GM23338 (cell line): ENCODE results near the gene MOB3C. TPM values are rescaled to one million over a fixed set of nuclear protein-coding genes. Genes with fewer than 3 reads are reported as not detected.

ENCODE experiments used
- ATAC-seq: fragments of 200-7000 bp; cut with Tn5 transposase; 3 replicates; pipeline ENCODE4 v1.9.1; 2020
- DNase-seq: peaks from one replicate; pipeline ENCODE4 v3.0.0-alpha.2; 2015; ENCODE audit warnings: low spot score
- H2AFZ ChIP-seq: fragments of 200-600 bp; sonication (generic); 2 replicates; pipeline ENCODE4 v1.8.0; 2016; ENCODE audit warnings: antibody characterized with exemption, mild to moderate bottlenecking, moderate library complexity
- H3F3A ChIP-seq: fragments of 200-600 bp; sonication (generic); replicated peaks from 2 replicates; pipeline ENCODE4 v1.8.0; 2017; ENCODE audit warnings: antibody characterized with exemption, mixed run types, low read depth
- H3K27ac ChIP-seq: fragments of 200-600 bp; sonication (generic); 2 replicates; pipeline ENCODE4 v1.6.1; 2016; ENCODE audit warnings: low read depth
- H3K27me3 ChIP-seq: fragments of 200-600 bp; sonication (generic); 2 replicates; pipeline ENCODE4 v1.8.0; 2016; ENCODE audit warnings: mild to moderate bottlenecking, mixed run types, moderate library complexity; ENCODE audit not compliant: insufficient read depth
- H3K36me3 ChIP-seq: fragments of 200-600 bp; sonication (generic); 2 replicates; pipeline ENCODE4 v1.8.0; 2016; ENCODE audit warnings: mild to moderate bottlenecking; ENCODE audit not compliant: insufficient read depth
- H3K4me1 ChIP-seq: fragments of 200-600 bp; sonication (generic); 2 replicates; pipeline ENCODE4 v1.8.0; 2016; ENCODE audit warnings: mild to moderate bottlenecking, moderate library complexity; ENCODE audit not compliant: insufficient read depth
- H3K4me2 ChIP-seq: fragments of 200-600 bp; sonication (generic); 2 replicates; pipeline ENCODE4 v1.7.1; 2017; ENCODE audit warnings: mixed run types
- H3K4me3 ChIP-seq: fragments of 200-600 bp; sonication (generic); 2 replicates; pipeline ENCODE4 v1.6.1; 2016; ENCODE audit warnings: mixed run types
- H3K79me2 ChIP-seq: fragments of 200-600 bp; sonication (generic); replicated peaks from 2 replicates; pipeline ENCODE4 v1.8.0; 2017; ENCODE audit warnings: mild to moderate bottlenecking; ENCODE audit not compliant: insufficient read depth
- H3K9me2 ChIP-seq: fragments of 200-600 bp; sonication (generic); 2 replicates; pipeline ENCODE4 v1.8.0; 2017; ENCODE audit not compliant: insufficient read depth
- H4K20me1 ChIP-seq: fragments of 200-600 bp; sonication (generic); replicated peaks from 2 replicates; pipeline ENCODE4 v1.8.0; 2017; ENCODE audit warnings: mild to moderate bottlenecking; ENCODE audit not compliant: insufficient read depth
- H3K27ac Mint-ChIP-seq: 2 replicates; pipeline ENCODE4 v1.8.0; 2020; ENCODE audit warnings: inconsistent platforms, mild to moderate bottlenecking, moderate library complexity, mixed read lengths
- H3K27me3 Mint-ChIP-seq: 3 replicates; pipeline ENCODE4 v1.8.0; 2022; ENCODE audit warnings: low read depth, mild to moderate bottlenecking, moderate library complexity, mixed read lengths, inconsistent platforms; ENCODE audit not compliant: insufficient read depth, poor library complexity
- H3K36me3 Mint-ChIP-seq: 3 replicates; pipeline ENCODE4 v1.8.0; 2021; ENCODE audit warnings: low read depth, mild to moderate bottlenecking, inconsistent platforms, moderate library complexity, mixed read lengths
- H3K4me1 Mint-ChIP-seq: 3 replicates; pipeline ENCODE4 v1.8.0; 2020; ENCODE audit warnings: mild to moderate bottlenecking, inconsistent platforms, mixed read lengths
- H3K4me3 Mint-ChIP-seq: 3 replicates; pipeline ENCODE4 v1.8.0; 2021; ENCODE audit warnings: moderate library complexity, mild to moderate bottlenecking, inconsistent platforms, mixed read lengths
- H3K9me3 Mint-ChIP-seq: 3 replicates; pipeline ENCODE4 v1.8.0; 2020; ENCODE audit warnings: moderate library complexity, mild to moderate bottlenecking, inconsistent platforms, mixed read lengths
- CREB1 ChIP-seq: fragments of 250-450 bp; sonication (Bioruptor Pico); IDR thresholded peaks from 2 replicates; pipeline ENCODE4 v1.5.0; 2020; ENCODE audit warnings: low read depth, mild to moderate bottlenecking, moderate library complexity
- EZH2 ChIP-seq: fragments of 200-600 bp; sonication (generic); IDR thresholded peaks from one replicate; pipeline ENCODE4 v1.8.0; 2017; ENCODE audit warnings: antibody characterized with exemption, mild to moderate bottlenecking, low read depth; ENCODE audit not compliant: unreplicated experiment
- EZH2phosphoT487 ChIP-seq: fragments of 200-600 bp; sonication (generic); IDR thresholded peaks from one replicate; pipeline ENCODE4 v1.8.1; 2018; ENCODE audit warnings: antibody characterized with exemption; ENCODE audit not compliant: unreplicated experiment
- JUNB ChIP-seq: IDR thresholded peaks from one replicate; pipeline ENCODE4 v1.6.1; 2016; ENCODE audit warnings: antibody characterized with exemption; ENCODE audit not compliant: unreplicated experiment
- POLR2AphosphoS5 ChIP-seq: IDR thresholded peaks from 2 replicates; pipeline ENCODE4 v1.6.1; 2016; ENCODE audit warnings: antibody characterized with exemption, low read depth
- STAT1 ChIP-seq: IDR thresholded peaks from one replicate; pipeline ENCODE4 v1.6.1; 2016; ENCODE audit warnings: antibody characterized with exemption; ENCODE audit not compliant: unreplicated experiment
- ZNF114 ChIP-seq: fragments of 250-450 bp; sonication (Bioruptor Pico); IDR thresholded peaks from 2 replicates; pipeline ENCODE4 v1.5.0; 2020; ENCODE audit warnings: mild to moderate bottlenecking, moderate library complexity
- ZNF331 ChIP-seq: fragments of 250-450 bp; sonication (Bioruptor Pico); IDR thresholded peaks from 2 replicates; pipeline ENCODE4 v1.5.0; 2020; ENCODE audit warnings: low read depth, mild to moderate bottlenecking, moderate library complexity
- polyA plus RNA-seq: library from polyadenylated mRNA; unstranded; fragments of >200 nt; fragmentation: Nextera tagmentation; extraction: Ambion mirVana; gene quantifications from 2 replicates; pipeline ENCODE4 v1.2.1, GENCODE V29; 2016
- total RNA-seq: library from RNA; depleted of rRNA; stranded (reverse); fragments of >200 nt; shearing (Covaris generic); gene quantifications from 2 replicates; pipeline ENCODE4 v1.2.3, GENCODE V29; 2014
- TF ChIP-seq, protein P1 (sequence below), 2 experiments: fragments of 200-600 bp in 1 of 2; sonication (generic) in 1 of 2; conservative IDR thresholded peaks; 2 replicates each; pipeline versions ENCODE4 v1.5.1 to v1.6.1; 2016 to 2017; ENCODE audit warnings: antibody characterized with exemption in 2 of 2, low read depth in 2 of 2, mild to moderate bottlenecking in 2 of 2, moderate library complexity in 1 of 2
- TF ChIP-seq, protein P2 (sequence below): IDR thresholded peaks from one replicate; pipeline ENCODE4 v1.6.1; 2018; ENCODE audit warnings: antibody characterized with exemption; ENCODE audit not compliant: unreplicated experiment
- TF ChIP-seq, protein P3 (sequence below): fragments of 250-450 bp; sonication (Bioruptor Pico); IDR thresholded peaks from 2 replicates; pipeline ENCODE4 v1.5.0; 2020; ENCODE audit warnings: mild to moderate bottlenecking, moderate library complexity

Gene MOB3C
- total and polyA plus RNA-seq, 2 experiments from 2014 or later, result 1.1 to 6.2 TPM

DNA sequence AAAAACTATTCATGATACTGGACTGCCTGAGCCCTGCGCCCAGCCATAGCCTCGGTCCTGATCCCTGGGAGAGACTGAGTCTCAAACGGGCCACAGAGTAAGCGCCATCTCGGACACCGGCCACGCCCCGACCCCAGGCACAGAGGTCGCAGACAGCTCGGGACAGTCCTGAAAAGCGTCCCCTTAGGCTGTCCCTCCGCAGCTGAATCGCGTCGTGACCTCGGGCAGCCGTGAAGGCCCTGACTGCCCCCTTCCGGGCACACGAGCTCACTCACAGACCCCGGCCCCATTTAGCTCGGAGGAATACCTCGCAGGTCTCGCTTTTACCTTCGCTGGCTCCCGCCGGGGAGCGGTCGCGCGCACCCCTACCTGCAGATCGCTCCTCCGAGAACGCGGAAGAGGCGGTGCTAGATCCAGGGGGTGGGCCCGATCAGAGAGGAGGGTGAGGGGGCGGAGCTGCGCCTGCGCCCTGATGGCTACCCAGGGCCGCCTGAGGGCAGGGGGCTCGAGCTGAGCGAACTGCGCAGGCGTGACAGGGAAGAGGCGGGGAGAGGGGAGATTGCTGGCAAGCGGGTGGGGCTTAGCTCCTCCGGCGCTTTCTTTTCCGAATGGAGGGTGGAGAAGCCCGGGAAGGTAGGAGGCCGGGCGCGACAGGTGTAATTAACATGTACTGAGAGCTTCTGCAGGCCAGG, 12.6 kb downstream of the MOB3C start, which contains the start of gene MKNK1 (continued):
- TF ChIP-seq, protein P1, sequence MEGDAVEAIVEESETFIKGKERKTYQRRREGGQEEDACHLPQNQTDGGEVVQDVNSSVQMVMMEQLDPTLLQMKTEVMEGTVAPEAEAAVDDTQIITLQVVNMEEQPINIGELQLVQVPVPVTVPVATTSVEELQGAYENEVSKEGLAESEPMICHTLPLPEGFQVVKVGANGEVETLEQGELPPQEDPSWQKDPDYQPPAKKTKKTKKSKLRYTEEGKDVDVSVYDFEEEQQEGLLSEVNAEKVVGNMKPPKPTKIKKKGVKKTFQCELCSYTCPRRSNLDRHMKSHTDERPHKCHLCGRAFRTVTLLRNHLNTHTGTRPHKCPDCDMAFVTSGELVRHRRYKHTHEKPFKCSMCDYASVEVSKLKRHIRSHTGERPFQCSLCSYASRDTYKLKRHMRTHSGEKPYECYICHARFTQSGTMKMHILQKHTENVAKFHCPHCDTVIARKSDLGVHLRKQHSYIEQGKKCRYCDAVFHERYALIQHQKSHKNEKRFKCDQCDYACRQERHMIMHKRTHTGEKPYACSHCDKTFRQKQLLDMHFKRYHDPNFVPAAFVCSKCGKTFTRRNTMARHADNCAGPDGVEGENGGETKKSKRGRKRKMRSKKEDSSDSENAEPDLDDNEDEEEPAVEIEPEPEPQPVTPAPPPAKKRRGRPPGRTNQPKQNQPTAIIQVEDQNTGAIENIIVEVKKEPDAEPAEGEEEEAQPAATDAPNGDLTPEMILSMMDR (conservative IDR thresholded peaks at IDR 0.05; ENCODE audit: low read depth in 2 of 2), result peak; percentile 43 to 62
- no peak for TF ChIP-seq STAT1
- TF ChIP-seq POLR2AphosphoS5, result peak; percentile 91
- TF ChIP-seq JUNB, result no peak
- TF ChIP-seq, protein P2, sequence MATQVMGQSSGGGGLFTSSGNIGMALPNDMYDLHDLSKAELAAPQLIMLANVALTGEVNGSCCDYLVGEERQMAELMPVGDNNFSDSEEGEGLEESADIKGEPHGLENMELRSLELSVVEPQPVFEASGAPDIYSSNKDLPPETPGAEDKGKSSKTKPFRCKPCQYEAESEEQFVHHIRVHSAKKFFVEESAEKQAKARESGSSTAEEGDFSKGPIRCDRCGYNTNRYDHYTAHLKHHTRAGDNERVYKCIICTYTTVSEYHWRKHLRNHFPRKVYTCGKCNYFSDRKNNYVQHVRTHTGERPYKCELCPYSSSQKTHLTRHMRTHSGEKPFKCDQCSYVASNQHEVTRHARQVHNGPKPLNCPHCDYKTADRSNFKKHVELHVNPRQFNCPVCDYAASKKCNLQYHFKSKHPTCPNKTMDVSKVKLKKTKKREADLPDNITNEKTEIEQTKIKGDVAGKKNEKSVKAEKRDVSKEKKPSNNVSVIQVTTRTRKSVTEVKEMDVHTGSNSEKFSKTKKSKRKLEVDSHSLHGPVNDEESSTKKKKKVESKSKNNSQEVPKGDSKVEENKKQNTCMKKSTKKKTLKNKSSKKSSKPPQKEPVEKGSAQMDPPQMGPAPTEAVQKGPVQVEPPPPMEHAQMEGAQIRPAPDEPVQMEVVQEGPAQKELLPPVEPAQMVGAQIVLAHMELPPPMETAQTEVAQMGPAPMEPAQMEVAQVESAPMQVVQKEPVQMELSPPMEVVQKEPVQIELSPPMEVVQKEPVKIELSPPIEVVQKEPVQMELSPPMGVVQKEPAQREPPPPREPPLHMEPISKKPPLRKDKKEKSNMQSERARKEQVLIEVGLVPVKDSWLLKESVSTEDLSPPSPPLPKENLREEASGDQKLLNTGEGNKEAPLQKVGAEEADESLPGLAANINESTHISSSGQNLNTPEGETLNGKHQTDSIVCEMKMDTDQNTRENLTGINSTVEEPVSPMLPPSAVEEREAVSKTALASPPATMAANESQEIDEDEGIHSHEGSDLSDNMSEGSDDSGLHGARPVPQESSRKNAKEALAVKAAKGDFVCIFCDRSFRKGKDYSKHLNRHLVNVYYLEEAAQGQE, result no peak
- TF ChIP-seq EZH2phosphoT487, result no peak
- no peak for TF ChIP-seq ZNF331 (CRISPR knock-in tag)
- no peak for TF ChIP-seq EZH2
- peak; percentile 15; the same call in 1 of the 2 replicates for TF ChIP-seq CREB1 (CRISPR knock-in tag)
- TF ChIP-seq ZNF114 (CRISPR knock-in tag), result no peak

DNA sequence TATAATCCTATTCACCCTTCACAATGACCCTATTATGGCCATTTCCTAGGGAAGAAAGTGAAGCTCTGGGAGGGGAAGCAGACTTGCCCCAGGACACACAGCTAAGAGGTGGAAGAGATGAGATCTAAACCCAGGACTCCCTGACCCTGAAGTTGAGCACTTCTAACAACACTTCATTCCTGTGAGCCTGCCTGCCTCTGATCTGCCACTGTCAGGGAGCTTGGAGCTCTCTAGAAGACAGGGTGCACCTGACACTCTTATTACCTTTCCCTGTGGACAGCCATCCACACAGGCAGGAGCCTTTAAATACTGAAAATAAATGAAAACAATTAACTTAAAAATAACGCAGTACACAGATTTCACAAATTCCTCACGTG, 13.1 kb downstream of the MOB3C start:
- H3K27ac ChIP-seq, result no peak overlapping the region
- H2AFZ ChIP-seq, result peak overlapping the region; percentile 94
- DNase-seq, result no peak
- H3K36me3 ChIP-seq, result no peaks in the 10 kb centered on the region
- peaks cover 12% of the 10 kb centered on the region for H3K4me1 ChIP-seq
- H3K9me2 ChIP-seq, result no peaks in the 10 kb centered on the region
- no peaks in the 10 kb centered on the region for H4K20me1 ChIP-seq
- peak overlapping the region; percentile 90 for H3K4me3 Mint-ChIP-seq
- no peak overlapping the region; the same call in 1 of the 2 replicates for H3K27ac Mint-ChIP-seq
- H3K4me2 ChIP-seq, result peak overlapping the region; percentile 91
- H3K9me3 Mint-ChIP-seq, result no peaks in the 10 kb centered on the region
- no peaks in the 10 kb centered on the region for H3K27me3 ChIP-seq
- H3F3A ChIP-seq, result no peaks in the 10 kb centered on the region
- peaks cover 4% of the 10 kb centered on the region; the same call in 2 of the 3 replicates for H3K36me3 Mint-ChIP-seq
- H3K4me1 Mint-ChIP-seq, result peaks cover 24% of the 10 kb centered on the region
- H3K79me2 ChIP-seq, result no peaks in the 10 kb centered on the region
- H3K27me3 Mint-ChIP-seq, result peaks cover 19% of the 10 kb centered on the region
- peak overlapping the region; percentile 68 for H3K4me3 ChIP-seq
- ATAC-seq, result peak; percentile 8
- no peak for TF ChIP-seq ZNF331 (CRISPR knock-in tag)
- no peak for TF ChIP-seq EZH2phosphoT487
- TF ChIP-seq, protein P3, sequence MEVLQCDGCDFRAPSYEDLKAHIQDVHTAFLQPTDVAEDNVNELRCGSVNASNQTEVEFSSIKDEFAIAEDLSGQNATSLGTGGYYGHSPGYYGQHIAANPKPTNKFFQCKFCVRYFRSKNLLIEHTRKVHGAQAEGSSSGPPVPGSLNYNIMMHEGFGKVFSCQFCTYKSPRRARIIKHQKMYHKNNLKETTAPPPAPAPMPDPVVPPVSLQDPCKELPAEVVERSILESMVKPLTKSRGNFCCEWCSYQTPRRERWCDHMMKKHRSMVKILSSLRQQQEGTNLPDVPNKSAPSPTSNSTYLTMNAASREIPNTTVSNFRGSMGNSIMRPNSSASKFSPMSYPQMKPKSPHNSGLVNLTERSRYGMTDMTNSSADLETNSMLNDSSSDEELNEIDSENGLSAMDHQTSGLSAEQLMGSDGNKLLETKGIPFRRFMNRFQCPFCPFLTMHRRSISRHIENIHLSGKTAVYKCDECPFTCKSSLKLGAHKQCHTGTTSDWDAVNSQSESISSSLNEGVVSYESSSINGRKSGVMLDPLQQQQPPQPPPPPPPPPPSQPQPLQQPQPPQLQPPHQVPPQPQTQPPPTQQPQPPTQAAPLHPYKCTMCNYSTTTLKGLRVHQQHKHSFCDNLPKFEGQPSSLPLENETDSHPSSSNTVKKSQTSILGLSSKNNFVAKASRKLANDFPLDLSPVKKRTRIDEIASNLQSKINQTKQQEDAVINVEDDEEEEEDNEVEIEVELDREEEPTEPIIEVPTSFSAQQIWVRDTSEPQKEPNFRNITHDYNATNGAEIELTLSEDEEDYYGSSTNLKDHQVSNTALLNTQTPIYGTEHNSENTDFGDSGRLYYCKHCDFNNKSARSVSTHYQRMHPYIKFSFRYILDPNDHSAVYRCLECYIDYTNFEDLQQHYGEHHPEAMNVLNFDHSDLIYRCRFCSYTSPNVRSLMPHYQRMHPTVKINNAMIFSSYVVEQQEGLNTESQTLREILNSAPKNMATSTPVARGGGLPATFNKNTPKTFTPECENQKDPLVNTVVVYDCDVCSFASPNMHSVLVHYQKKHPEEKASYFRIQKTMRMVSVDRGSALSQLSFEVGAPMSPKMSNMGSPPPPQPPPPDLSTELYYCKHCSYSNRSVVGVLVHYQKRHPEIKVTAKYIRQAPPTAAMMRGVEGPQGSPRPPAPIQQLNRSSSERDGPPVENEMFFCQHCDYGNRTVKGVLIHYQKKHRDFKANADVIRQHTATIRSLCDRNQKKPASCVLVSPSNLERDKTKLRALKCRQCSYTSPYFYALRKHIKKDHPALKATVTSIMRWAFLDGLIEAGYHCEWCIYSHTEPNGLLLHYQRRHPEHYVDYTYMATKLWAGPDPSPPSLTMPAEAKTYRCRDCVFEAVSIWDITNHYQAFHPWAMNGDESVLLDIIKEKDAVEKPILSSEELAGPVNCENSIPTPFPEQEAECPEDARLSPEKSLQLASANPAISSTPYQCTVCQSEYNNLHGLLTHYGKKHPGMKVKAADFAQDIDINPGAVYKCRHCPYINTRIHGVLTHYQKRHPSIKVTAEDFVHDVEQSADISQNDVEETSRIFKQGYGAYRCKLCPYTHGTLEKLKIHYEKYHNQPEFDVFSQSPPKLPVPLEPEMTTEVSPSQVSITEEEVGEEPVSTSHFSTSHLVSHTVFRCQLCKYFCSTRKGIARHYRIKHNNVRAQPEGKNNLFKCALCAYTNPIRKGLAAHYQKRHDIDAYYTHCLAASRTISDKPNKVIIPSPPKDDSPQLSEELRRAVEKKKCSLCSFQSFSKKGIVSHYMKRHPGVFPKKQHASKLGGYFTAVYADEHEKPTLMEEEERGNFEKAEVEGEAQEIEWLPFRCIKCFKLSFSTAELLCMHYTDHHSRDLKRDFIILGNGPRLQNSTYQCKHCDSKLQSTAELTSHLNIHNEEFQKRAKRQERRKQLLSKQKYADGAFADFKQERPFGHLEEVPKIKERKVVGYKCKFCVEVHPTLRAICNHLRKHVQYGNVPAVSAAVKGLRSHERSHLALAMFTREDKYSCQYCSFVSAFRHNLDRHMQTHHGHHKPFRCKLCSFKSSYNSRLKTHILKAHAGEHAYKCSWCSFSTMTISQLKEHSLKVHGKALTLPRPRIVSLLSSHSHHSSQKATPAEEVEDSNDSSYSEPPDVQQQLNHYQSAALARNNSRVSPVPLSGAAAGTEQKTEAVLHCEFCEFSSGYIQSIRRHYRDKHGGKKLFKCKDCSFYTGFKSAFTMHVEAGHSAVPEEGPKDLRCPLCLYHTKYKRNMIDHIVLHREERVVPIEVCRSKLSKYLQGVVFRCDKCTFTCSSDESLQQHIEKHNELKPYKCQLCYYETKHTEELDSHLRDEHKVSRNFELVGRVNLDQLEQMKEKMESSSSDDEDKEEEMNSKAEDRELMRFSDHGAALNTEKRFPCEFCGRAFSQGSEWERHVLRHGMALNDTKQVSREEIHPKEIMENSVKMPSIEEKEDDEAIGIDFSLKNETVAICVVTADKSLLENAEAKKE (CRISPR knock-in tag), result no peak
